ENCODE results near the gene SVIL.
"Not testable (repeated sequence)": the region's sequence is repeated elsewhere in the genome, so short reads cannot be mapped to it uniquely, and the experiment has no call there.

The SVIL gene

GRCh38 chr10:29618341-29619171 is 16.2 kb downstream of the SVIL start:
- Histone ChIP-seq H3K4me2 (ENCODE audit: low read length) (no peak overlapping the region), H3K9ac (ENCODE audit: low read depth, low read length) (no peak overlapping the region), H3K36me3 (ENCODE audit: insufficient read depth, low read length) (no peaks in the 10 kb centered on the region), H3K4me3 (ENCODE audit: low read length) (no peak overlapping the region), H3K9me3 (replicated peaks; ENCODE audit: low read length) (no peaks in the 10 kb centered on the region), H3K27me3 (ENCODE audit: control insufficient read depth, insufficient read depth, low read length) (no peaks in the 10 kb centered on the region), H3K4me1 (ENCODE audit: control insufficient read depth, insufficient read depth, low read length) (peaks cover 17% of the 10 kb centered on the region)

GRCh38 chr10:29617880-29618340 is 16.9 kb downstream of the SVIL start:
- Histone ChIP-seq H3K36me3 (ENCODE audit: insufficient read depth, low read length) (no peaks in the 10 kb centered on the region), H3K9me3 (replicated peaks; ENCODE audit: low read length) (no peaks in the 10 kb centered on the region), H3K4me3 (ENCODE audit: low read length) (no peak overlapping the region), H3K4me1 (ENCODE audit: control insufficient read depth, insufficient read depth, low read length) (peaks cover 17% of the 10 kb centered on the region), H3K27me3 (ENCODE audit: control insufficient read depth, insufficient read depth, low read length) (no peaks in the 10 kb centered on the region), H3K9ac (ENCODE audit: low read depth, low read length) (no peak overlapping the region), H3K4me2 (ENCODE audit: low read length) (no peak overlapping the region)

- no peak overlapping the region for H3K9ac ChIP-seq (ENCODE audit: low read depth, low read length)
- H3K9me3 ChIP-seq (replicated peaks; ENCODE audit: low read length): no peaks in the 10 kb centered on the region
- H3K27me3 ChIP-seq (ENCODE audit: control insufficient read depth, insufficient read depth, low read length): no peaks in the 10 kb centered on the region
- no peaks in the 10 kb centered on the region for H3K36me3 ChIP-seq (ENCODE audit: insufficient read depth, low read length)
- H3K4me3 ChIP-seq (ENCODE audit: low read length): no peak overlapping the region
- peaks cover 17% of the 10 kb centered on the region for H3K4me1 ChIP-seq (ENCODE audit: control insufficient read depth, insufficient read depth, low read length)
- H3K4me2 ChIP-seq (ENCODE audit: low read length): no peak overlapping the region
These were observed 18.2 kb downstream of the SVIL start for GRCh38 chr10:29616542-29616941.

- Histone ChIP-seq H3K9me3 (replicated peaks; ENCODE audit: low read length) (no peaks in the 10 kb centered on the region), H3K4me1 (ENCODE audit: control insufficient read depth, insufficient read depth, low read length) (peaks cover 17% of the 10 kb centered on the region), H3K36me3 (ENCODE audit: insufficient read depth, low read length) (no peaks in the 10 kb centered on the region), H3K9ac (ENCODE audit: low read depth, low read length) (no peak overlapping the region), H3K4me2 (ENCODE audit: low read length) (no peak overlapping the region), H3K27me3 (ENCODE audit: control insufficient read depth, insufficient read depth, low read length) (no peaks in the 10 kb centered on the region), H3K4me3 (ENCODE audit: low read length) (no peak overlapping the region)
These were observed 19.6 kb downstream of the SVIL start for GRCh38 chr10:29615195-29615594.

- not testable (repeated sequence) for H3K27me3 ChIP-seq (ENCODE audit: control insufficient read depth, insufficient read depth, low read length); H3K9me3 ChIP-seq (replicated peaks; ENCODE audit: low read length); H3K9ac ChIP-seq (ENCODE audit: low read depth, low read length); H3K36me3 ChIP-seq (ENCODE audit: insufficient read depth, low read length); H3K4me3 ChIP-seq (ENCODE audit: low read length); H3K4me2 ChIP-seq (ENCODE audit: low read length)
- peaks cover 15% of the 10 kb centered on the region for H3K4me1 ChIP-seq (ENCODE audit: control insufficient read depth, insufficient read depth, low read length)
These were observed 20.5 kb downstream of the SVIL start for GRCh38 chr10:29614289-29614688.

GRCh38 chr10:29613791-29614190 is 21.0 kb downstream of the SVIL start:
- H3K9me3 ChIP-seq (replicated peaks; ENCODE audit: low read length): no peaks in the 10 kb centered on the region
- H3K36me3 ChIP-seq (ENCODE audit: insufficient read depth, low read length): no peaks in the 10 kb centered on the region
- no peaks in the 10 kb centered on the region for H3K27me3 ChIP-seq (ENCODE audit: control insufficient read depth, insufficient read depth, low read length)
- no peak overlapping the region for H3K4me2 ChIP-seq (ENCODE audit: low read length)
- H3K4me1 ChIP-seq (ENCODE audit: control insufficient read depth, insufficient read depth, low read length): peaks cover 10% of the 10 kb centered on the region
- H3K9ac ChIP-seq (ENCODE audit: low read depth, low read length): no peak overlapping the region
- H3K4me3 ChIP-seq (ENCODE audit: low read length): no peak overlapping the region

- no peak overlapping the region for H3K4me2 ChIP-seq (ENCODE audit: low read length)
- H3K4me1 ChIP-seq (ENCODE audit: control insufficient read depth, insufficient read depth, low read length): peaks cover 4% of the 10 kb centered on the region
- H3K36me3 ChIP-seq (ENCODE audit: insufficient read depth, low read length): no peaks in the 10 kb centered on the region
- no peaks in the 10 kb centered on the region for H3K27me3 ChIP-seq (ENCODE audit: control insufficient read depth, insufficient read depth, low read length)
- no peak overlapping the region for H3K9ac ChIP-seq (ENCODE audit: low read depth, low read length)
- H3K9me3 ChIP-seq (replicated peaks; ENCODE audit: low read length): no peaks in the 10 kb centered on the region
- H3K4me3 ChIP-seq (ENCODE audit: low read length): no peak overlapping the region
These were observed 21.6 kb downstream of the SVIL start for GRCh38 chr10:29613196-29613595.

GRCh38 chr10:29612657-29613056 is 22.1 kb downstream of the SVIL start:
- no peak overlapping the region for H3K4me3 ChIP-seq (ENCODE audit: low read length)
- H3K9me3 ChIP-seq (replicated peaks; ENCODE audit: low read length): no peaks in the 10 kb centered on the region
- no peaks in the 10 kb centered on the region for H3K4me1 ChIP-seq (ENCODE audit: control insufficient read depth, insufficient read depth, low read length)
- no peak overlapping the region for H3K4me2 ChIP-seq (ENCODE audit: low read length)
- no peaks in the 10 kb centered on the region for H3K27me3 ChIP-seq (ENCODE audit: control insufficient read depth, insufficient read depth, low read length)
- no peaks in the 10 kb centered on the region for H3K36me3 ChIP-seq (ENCODE audit: insufficient read depth, low read length)
- H3K9ac ChIP-seq (ENCODE audit: low read depth, low read length): no peak overlapping the region

GRCh38 chr10:29611781-29612381 is 22.9 kb downstream of the SVIL start:
- Histone ChIP-seq H3K9me3 (replicated peaks; ENCODE audit: low read length) (no peaks in the 10 kb centered on the region), H3K27me3 (ENCODE audit: control insufficient read depth, insufficient read depth, low read length) (no peaks in the 10 kb centered on the region), H3K9ac (ENCODE audit: low read depth, low read length) (no peak overlapping the region), H3K36me3 (ENCODE audit: insufficient read depth, low read length) (no peaks in the 10 kb centered on the region), H3K4me3 (ENCODE audit: low read length) (no peak overlapping the region), H3K4me1 (ENCODE audit: control insufficient read depth, insufficient read depth, low read length) (no peaks in the 10 kb centered on the region), H3K4me2 (ENCODE audit: low read length) (no peak overlapping the region)

- no peaks in the 10 kb centered on the region for H3K4me1 ChIP-seq (ENCODE audit: control insufficient read depth, insufficient read depth, low read length)
- H3K4me3 ChIP-seq (ENCODE audit: low read length): no peak overlapping the region
- H3K9me3 ChIP-seq (replicated peaks; ENCODE audit: low read length): no peaks in the 10 kb centered on the region
- H3K4me2 ChIP-seq (ENCODE audit: low read length): no peak overlapping the region
- no peak overlapping the region for H3K9ac ChIP-seq (ENCODE audit: low read depth, low read length)
- H3K36me3 ChIP-seq (ENCODE audit: insufficient read depth, low read length): no peaks in the 10 kb centered on the region
- H3K27me3 ChIP-seq (ENCODE audit: control insufficient read depth, insufficient read depth, low read length): no peaks in the 10 kb centered on the region
These were observed 23.7 kb downstream of the SVIL start for GRCh38 chr10:29610876-29611647.

GRCh38 chr10:29610331-29610730 is 24.4 kb downstream of the SVIL start:
- H3K27me3 ChIP-seq (ENCODE audit: control insufficient read depth, insufficient read depth, low read length); H3K4me2 ChIP-seq (ENCODE audit: low read length); H3K4me3 ChIP-seq (ENCODE audit: low read length); H3K9me3 ChIP-seq (replicated peaks; ENCODE audit: low read length); H3K9ac ChIP-seq (ENCODE audit: low read depth, low read length); H3K36me3 ChIP-seq (ENCODE audit: insufficient read depth, low read length); H3K4me1 ChIP-seq (ENCODE audit: control insufficient read depth, insufficient read depth, low read length): not testable (repeated sequence)
